GM21619 (cell line): ENCODE data around the gene CD99.
"Not testable (repeated sequence)": the region's sequence is repeated elsewhere in the genome, so short reads cannot be mapped to it uniquely, and the experiment has no call there.

Source experiments
- ATAC-seq: cut with Tn5 transposase; IDR thresholded peaks from one replicate; pipeline ENCODE4 v1.9.1; 2021; ENCODE audit not compliant: unreplicated experiment

CD99 gene

GRCh38 chrX:2675657-2676200, 15.4 kb upstream of the CD99 start:
- not testable (repeated sequence) for ATAC-seq

GRCh38 chrX:2676794-2677675, 14.1 kb upstream of the CD99 start:
- no peak for ATAC-seq

- no peak for ATAC-seq
These were observed 13.3 kb upstream of the CD99 start for GRCh38 chrX:2677764-2678163.

GRCh38 chrX:2678583-2678982, 12.5 kb upstream of the CD99 start:
- no peak for ATAC-seq

GRCh38 chrX:2679534-2680485, 11.3 kb upstream of the CD99 start:
- no peak for ATAC-seq

GRCh38 chrX:2680486-2681348, 10.4 kb upstream of the CD99 start:
- no peak for ATAC-seq

- ATAC-seq = no peak
These were observed 8.4 kb upstream of the CD99 start for GRCh38 chrX:2682565-2683177.

GRCh38 chrX:2684256-2684655, 6.8 kb upstream of the CD99 start:
- ATAC-seq = no peak

- ATAC-seq = no peak
These were observed 5.2 kb upstream of the CD99 start for GRCh38 chrX:2685886-2686285.

- no peak for ATAC-seq
These were observed 1.1 kb upstream of the CD99 start for GRCh38 chrX:2689773-2690666.

GRCh38 chrX:2691543-2692220, 587 bp downstream of the CD99 start:
- ATAC-seq = peak; percentile 5

- ATAC-seq = no peak
These were observed 1.4 kb downstream of the CD99 start for GRCh38 chrX:2692221-2693112.

- no peak for ATAC-seq
These were observed 2.3 kb downstream of the CD99 start for GRCh38 chrX:2693113-2694002.

GRCh38 chrX:2694914-2695267, 3.8 kb downstream of the CD99 start:
- no peak for ATAC-seq

GRCh38 chrX:2696698-2697215, 5.7 kb downstream of the CD99 start:
- ATAC-seq = peak; percentile 86

- no peak for ATAC-seq
These were observed 6.2 kb downstream of the CD99 start for GRCh38 chrX:2697306-2697705.
